DMS53 treated with DMSO at 0.1 percent for 48 hours (cell line): ENCODE results near the gene NKAIN2.

Source experiments
- DNase-seq: peaks from one replicate; lab custom pipeline; 2025; ENCODE audit not compliant: unreplicated experiment; lab: John Stamatoyannopoulos, UW

The NKAIN2 gene

GRCh38 chr6:124022641-124023040 is 219.0 kb downstream of the NKAIN2 start:
- no peak for DNase-seq

GRCh38 chr6:124026694-124027093 is 223.0 kb downstream of the NKAIN2 start:
- DNase-seq, result no peak

- no peak for DNase-seq
Measured at GRCh38 chr6:124027392-124027791, 223.7 kb downstream of the NKAIN2 start.

- no peak for DNase-seq
Measured at GRCh38 chr6:124028117-124028516, 224.5 kb downstream of the NKAIN2 start.

GRCh38 chr6:124029567-124029966 is 225.9 kb downstream of the NKAIN2 start:
- DNase-seq, result no peak

GRCh38 chr6:124033501-124033900 is 229.8 kb downstream of the NKAIN2 start:
- DNase-seq, result no peak

- no peak for DNase-seq
Measured at GRCh38 chr6:124036384-124036783, 232.7 kb downstream of the NKAIN2 start.

GRCh38 chr6:124040655-124041054 is 237.0 kb downstream of the NKAIN2 start:
- DNase-seq, result no peak

GRCh38 chr6:124052120-124052519 is 248.5 kb downstream of the NKAIN2 start:
- DNase-seq, result no peak

GRCh38 chr6:124053315-124053714 is 249.7 kb downstream of the NKAIN2 start:
- DNase-seq, result no peak

- DNase-seq, result no peak
Measured at GRCh38 chr6:124054034-124054433, 250.4 kb downstream of the NKAIN2 start.

- DNase-seq, result no peak
Measured at GRCh38 chr6:124055395-124055794, 251.7 kb downstream of the NKAIN2 start.

GRCh38 chr6:124055963-124056362 is 252.3 kb downstream of the NKAIN2 start:
- no peak for DNase-seq

GRCh38 chr6:124056407-124057334 is 253.0 kb downstream of the NKAIN2 start:
- DNase-seq, result no peak

GRCh38 chr6:124057461-124057860 is 253.8 kb downstream of the NKAIN2 start:
- no peak for DNase-seq

- no peak for DNase-seq
Measured at GRCh38 chr6:124064317-124065113, 260.9 kb downstream of the NKAIN2 start.

- no peak for DNase-seq
Measured at GRCh38 chr6:124066269-124066668, 262.6 kb downstream of the NKAIN2 start.

- DNase-seq, result no peak
Measured at GRCh38 chr6:124066946-124067552, 263.4 kb downstream of the NKAIN2 start.

GRCh38 chr6:124069230-124069950 is 265.7 kb downstream of the NKAIN2 start:
- DNase-seq, result no peak

GRCh38 chr6:124073021-124073420 is 269.4 kb downstream of the NKAIN2 start:
- no peak for DNase-seq
